ENCODE results near the gene CUBN. TPM values are rescaled to one million over a fixed set of nuclear protein-coding genes. Genes with fewer than 3 reads are reported as not detected.
"Not testable (repeated sequence)": the region's sequence is repeated elsewhere in the genome, so short reads cannot be mapped to it uniquely, and the experiment has no call there.

The CUBN gene
- total RNA-seq, 3 donors from 2014 or later: 0.14 to 0.26 (median 0.25) TPM

DNA sequence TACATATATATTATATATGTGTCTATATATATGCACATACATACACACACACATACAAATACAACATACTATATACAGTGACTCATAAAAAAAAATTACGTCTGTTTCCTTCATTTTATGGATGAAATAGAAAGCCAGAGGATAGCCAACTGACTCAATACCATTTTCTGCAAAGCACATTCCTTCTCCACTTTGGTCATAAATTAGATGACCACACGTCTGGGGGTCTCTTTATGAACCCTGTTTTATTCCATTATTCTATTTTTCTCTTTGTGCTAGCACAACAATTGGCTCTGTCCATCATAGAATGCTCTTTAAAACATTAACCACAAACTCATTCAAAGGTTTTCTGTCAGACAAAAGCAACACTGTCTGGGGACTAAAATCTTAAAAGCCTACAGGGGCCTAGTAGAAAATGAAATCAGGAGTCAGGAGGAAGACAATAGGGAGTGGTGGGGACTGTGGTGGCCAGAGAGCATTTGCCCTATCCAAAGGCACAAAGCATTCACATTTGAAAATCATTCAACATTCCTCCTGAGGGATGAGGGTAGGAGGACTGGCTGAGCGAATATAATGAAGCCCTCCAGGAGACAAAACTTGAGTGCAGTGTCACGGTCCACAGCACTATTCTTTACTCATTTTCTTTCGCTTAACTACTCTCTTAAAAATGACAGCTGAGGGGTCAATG, 4.3 kb downstream of the CUBN start:
- no peaks in the 10 kb centered on the region for H3K27me3 Mint-ChIP-seq (ENCODE audit: low read depth)
- DNase-seq (no peak), ATAC-seq (no peak)
- H3K4me3 Mint-ChIP-seq: no peak overlapping the region
- H3K9me3 Mint-ChIP-seq: no peaks in the 10 kb centered on the region
- peaks cover 30% of the 10 kb centered on the region for H3K36me3 Mint-ChIP-seq (ENCODE audit: insufficient read depth)
- no peaks in the 10 kb centered on the region for H3K4me1 Mint-ChIP-seq (ENCODE audit: low read depth)

DNA sequence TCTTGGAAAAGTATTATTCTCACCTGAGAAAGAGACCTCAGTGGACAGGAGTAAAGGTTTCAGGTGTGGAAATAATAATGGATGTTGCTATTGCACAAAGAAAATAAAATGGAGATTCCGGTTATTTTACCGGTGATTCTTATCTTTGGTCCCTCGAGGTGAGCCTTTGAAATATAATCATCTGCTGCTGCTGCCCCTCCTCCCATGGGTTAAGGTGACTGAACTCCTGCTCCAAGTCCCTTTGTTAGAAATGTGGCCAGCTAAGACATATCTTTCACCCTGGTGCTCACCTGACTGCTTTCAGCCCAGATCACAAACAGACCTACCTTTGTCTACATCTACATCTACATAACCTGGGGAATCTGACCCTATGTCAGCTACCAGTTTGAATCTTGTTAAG, 5.7 kb downstream of the CUBN start:
- no peaks in the 10 kb centered on the region for H3K4me1 Mint-ChIP-seq (ENCODE audit: low read depth)
- H3K27me3 Mint-ChIP-seq (ENCODE audit: low read depth): no peaks in the 10 kb centered on the region
- no peak for DNase-seq
- H3K36me3 Mint-ChIP-seq (ENCODE audit: insufficient read depth): peaks cover 36% of the 10 kb centered on the region
- H3K4me3 Mint-ChIP-seq: no peak overlapping the region
- H3K9me3 Mint-ChIP-seq: no peaks in the 10 kb centered on the region
- ATAC-seq: no peak

- Mint-ChIP-seq H3K4me1 (ENCODE audit: low read depth) (no peaks in the 10 kb centered on the region), H3K36me3 (ENCODE audit: insufficient read depth) (peaks cover 41% of the 10 kb centered on the region)
Observed at GRCh38 chr10:17122726-17123661, 6.6 kb downstream of the CUBN start.

DNA sequence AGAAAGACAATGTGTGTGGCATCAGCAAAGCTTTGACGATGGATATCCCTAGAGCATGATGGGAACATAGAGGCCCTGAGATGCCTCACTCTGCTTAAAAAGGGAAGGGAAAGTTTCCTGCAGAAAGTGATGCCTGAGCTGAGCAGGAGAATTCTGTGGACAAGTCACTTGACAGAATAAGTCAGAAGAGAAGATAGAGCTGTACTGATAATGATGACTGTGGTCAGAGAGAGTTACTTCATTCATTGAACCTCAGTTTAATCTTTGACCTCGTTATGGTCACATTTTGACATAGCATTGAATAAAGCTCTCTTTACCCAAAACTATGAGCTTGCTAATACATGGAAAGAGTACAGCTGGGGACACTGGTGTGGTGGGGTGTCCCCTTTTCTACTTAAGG, 7.6 kb downstream of the CUBN start:
- no peaks in the 10 kb centered on the region for H3K4me1 Mint-ChIP-seq (ENCODE audit: low read depth)
- H3K4me3 Mint-ChIP-seq: no peak overlapping the region
- H3K36me3 Mint-ChIP-seq (ENCODE audit: insufficient read depth): peaks cover 44% of the 10 kb centered on the region
- ATAC-seq (no peak), DNase-seq (no peak)
- H3K9me3 Mint-ChIP-seq: no peaks in the 10 kb centered on the region
- H3K27me3 Mint-ChIP-seq (ENCODE audit: low read depth): no peaks in the 10 kb centered on the region

More at GRCh38 chr10:17122726-17123661, 6.6 kb downstream of the CUBN start:
- DNase-seq (no peak), ATAC-seq (no peak)
- H3K9me3 Mint-ChIP-seq: no peaks in the 10 kb centered on the region
- no peaks in the 10 kb centered on the region for H3K27me3 Mint-ChIP-seq (ENCODE audit: low read depth)
- no peak overlapping the region for H3K4me3 Mint-ChIP-seq

- no peaks in the 10 kb centered on the region for H3K4me1 Mint-ChIP-seq (ENCODE audit: low read depth)
- H3K4me3 Mint-ChIP-seq: no peak overlapping the region
- H3K27me3 Mint-ChIP-seq (ENCODE audit: low read depth): no peaks in the 10 kb centered on the region
Observed at GRCh38 chr10:17120694-17121093, 8.9 kb downstream of the CUBN start.

DNA sequence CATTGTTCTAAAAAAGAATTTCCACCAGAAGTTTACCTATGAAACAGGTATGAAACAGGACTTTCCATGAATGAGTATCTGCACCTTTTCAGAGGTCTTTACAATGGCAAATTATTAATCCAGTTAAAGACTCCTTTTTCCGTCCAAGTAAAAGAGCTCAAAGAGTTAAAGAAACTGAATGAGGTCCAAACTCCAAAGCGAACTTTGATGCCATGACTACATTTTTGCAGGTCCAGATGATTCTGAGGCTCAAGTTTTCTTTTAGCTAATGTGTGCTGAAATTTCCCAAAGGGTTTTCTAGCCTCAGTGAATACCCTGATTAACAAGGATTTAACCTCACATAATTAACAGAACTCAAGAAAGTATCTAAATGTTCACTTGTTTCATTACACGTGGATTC, 9.8 kb downstream of the CUBN start:
- Mint-ChIP-seq H3K36me3 (ENCODE audit: insufficient read depth) (peaks cover 50% of the 10 kb centered on the region), H3K4me1 (ENCODE audit: low read depth) (peaks cover 6% of the 10 kb centered on the region), H3K9me3 (no peaks in the 10 kb centered on the region), H3K4me3 (no peak overlapping the region), H3K27me3 (ENCODE audit: low read depth) (no peaks in the 10 kb centered on the region)
- no peak for DNase-seq
- no peak for ATAC-seq

More at GRCh38 chr10:17120694-17121093, 8.9 kb downstream of the CUBN start:
- Mint-ChIP-seq H3K9me3 (no peaks in the 10 kb centered on the region), H3K36me3 (ENCODE audit: insufficient read depth) (peaks cover 47% of the 10 kb centered on the region)
- no peak for ATAC-seq
- no peak for DNase-seq

DNA sequence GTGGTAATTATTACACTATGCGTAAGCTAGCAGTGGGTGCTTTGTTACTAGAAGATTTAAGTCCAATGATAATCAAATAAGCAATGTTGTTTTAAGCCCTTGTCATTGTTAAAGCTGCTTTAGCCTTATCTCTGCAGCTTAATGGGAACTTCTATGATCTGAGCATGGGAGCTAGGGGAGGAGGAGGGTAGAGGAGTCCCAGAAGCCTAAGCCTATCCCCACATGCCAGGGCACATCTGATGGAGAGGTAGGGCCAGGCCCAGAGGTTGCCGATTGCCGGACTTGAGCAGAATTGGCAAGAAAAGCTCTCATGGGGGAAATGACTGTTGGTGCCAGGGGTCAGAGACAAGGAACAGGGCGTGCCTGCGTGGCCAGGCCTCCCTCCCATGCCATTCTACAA, 13.4 kb downstream of the CUBN start:
- no peaks in the 10 kb centered on the region for H3K27me3 Mint-ChIP-seq (ENCODE audit: low read depth)
- peaks cover 6% of the 10 kb centered on the region for H3K4me1 Mint-ChIP-seq (ENCODE audit: low read depth)
- H3K9me3 Mint-ChIP-seq: no peaks in the 10 kb centered on the region
- no peak overlapping the region for H3K4me3 Mint-ChIP-seq
- no peak for DNase-seq
- no peak for ATAC-seq
- peaks cover 48% of the 10 kb centered on the region for H3K36me3 Mint-ChIP-seq (ENCODE audit: insufficient read depth)

DNA sequence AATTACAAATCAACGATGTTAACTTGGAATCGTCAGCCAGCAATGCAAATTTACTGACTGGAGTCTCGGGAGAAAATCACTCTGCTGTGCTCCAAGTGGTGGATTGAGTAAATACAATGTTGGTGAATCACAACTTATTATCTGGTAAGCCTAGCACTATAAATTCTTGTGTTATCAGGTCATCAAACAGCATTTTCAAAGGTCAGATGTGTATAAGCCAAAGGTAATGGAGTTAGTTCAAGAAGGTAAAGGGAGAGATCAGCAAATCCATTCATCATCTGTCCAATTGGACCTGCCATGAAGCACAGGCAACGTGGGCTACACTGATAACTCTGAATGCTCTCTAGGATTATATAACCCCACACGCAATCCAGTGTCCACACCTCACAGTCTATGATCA, 13.9 kb downstream of the CUBN start:
- Mint-ChIP-seq H3K4me1 (ENCODE audit: low read depth) (peaks cover 6% of the 10 kb centered on the region), H3K4me3 (no peak overlapping the region), H3K9me3 (no peaks in the 10 kb centered on the region), H3K36me3 (ENCODE audit: insufficient read depth) (peaks cover 43% of the 10 kb centered on the region), H3K27me3 (ENCODE audit: low read depth) (no peaks in the 10 kb centered on the region)
- no peak for DNase-seq
- ATAC-seq: no peak

- H3K27me3 Mint-ChIP-seq (ENCODE audit: low read depth); DNase-seq; ATAC-seq; H3K9me3 Mint-ChIP-seq; H3K4me3 Mint-ChIP-seq; H3K4me1 Mint-ChIP-seq (ENCODE audit: low read depth): not testable (repeated sequence)
- peaks cover 37% of the 10 kb centered on the region for H3K36me3 Mint-ChIP-seq (ENCODE audit: insufficient read depth)
Observed at GRCh38 chr10:17114878-17115444, 14.7 kb downstream of the CUBN start.

- Mint-ChIP-seq H3K36me3 (ENCODE audit: insufficient read depth) (peaks cover 39% of the 10 kb centered on the region), H3K4me3 (no peak overlapping the region)
Observed at GRCh38 chr10:17113889-17114540, 15.6 kb downstream of the CUBN start.

DNA sequence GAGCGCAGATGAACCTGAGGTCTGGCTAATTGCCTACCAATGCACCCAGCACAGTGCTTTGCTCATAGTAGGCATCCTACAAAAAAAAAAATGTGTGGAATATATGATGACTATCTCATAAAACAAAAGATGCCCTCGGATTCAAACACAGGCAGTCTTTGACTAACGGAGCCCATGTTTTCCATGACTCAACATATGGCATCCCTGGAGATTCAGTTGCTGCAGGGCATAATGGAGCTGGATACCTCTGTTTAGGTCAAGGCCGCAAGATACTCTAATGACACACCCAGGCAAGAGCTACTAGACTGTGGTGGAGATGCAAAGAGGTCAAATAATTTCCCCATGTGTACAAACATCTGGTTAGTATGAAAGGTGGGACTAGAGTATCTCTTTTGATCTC, 16.3 kb downstream of the CUBN start:
- H3K27me3 Mint-ChIP-seq (ENCODE audit: low read depth): no peaks in the 10 kb centered on the region
- H3K4me1 Mint-ChIP-seq (ENCODE audit: low read depth): peaks cover 9% of the 10 kb centered on the region
- no peak overlapping the region for H3K4me3 Mint-ChIP-seq
- no peak for DNase-seq
- peaks cover 41% of the 10 kb centered on the region for H3K36me3 Mint-ChIP-seq (ENCODE audit: insufficient read depth)
- no peaks in the 10 kb centered on the region for H3K9me3 Mint-ChIP-seq
- no peak for ATAC-seq

More at GRCh38 chr10:17113889-17114540, 15.6 kb downstream of the CUBN start:
- ATAC-seq: no peak
- no peaks in the 10 kb centered on the region for H3K27me3 Mint-ChIP-seq (ENCODE audit: low read depth)
- DNase-seq: no peak
- H3K9me3 Mint-ChIP-seq: no peaks in the 10 kb centered on the region
- peaks cover 9% of the 10 kb centered on the region for H3K4me1 Mint-ChIP-seq (ENCODE audit: low read depth)

DNA sequence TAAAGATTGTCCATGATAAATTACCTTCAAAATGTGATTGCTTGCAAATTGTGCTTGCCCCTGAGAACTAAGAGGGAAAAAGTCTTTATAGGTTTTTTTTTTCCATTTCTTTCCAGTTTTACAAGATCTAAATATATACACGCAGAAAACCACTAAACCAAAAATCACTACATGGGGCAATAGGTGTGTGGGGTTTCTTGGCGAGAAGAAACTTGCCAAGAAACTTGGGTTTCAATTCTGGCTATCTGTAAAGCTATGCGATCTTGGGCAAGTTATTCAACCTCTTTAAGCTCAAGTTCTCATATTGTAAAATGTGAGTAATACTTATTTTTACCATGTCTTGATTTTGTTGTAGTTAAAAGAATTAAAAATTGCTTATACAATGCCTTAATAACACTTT, 17.0 kb downstream of the CUBN start:
- H3K36me3 Mint-ChIP-seq (ENCODE audit: insufficient read depth): peaks cover 34% of the 10 kb centered on the region
- DNase-seq (no peak), ATAC-seq (no peak)
- no peaks in the 10 kb centered on the region for H3K27me3 Mint-ChIP-seq (ENCODE audit: low read depth)
- H3K4me3 Mint-ChIP-seq: no peak overlapping the region
- H3K4me1 Mint-ChIP-seq (ENCODE audit: low read depth): peaks cover 9% of the 10 kb centered on the region
- H3K9me3 Mint-ChIP-seq: no peaks in the 10 kb centered on the region

GRCh38 chr10:17109475-17110207, 20.0 kb downstream of the CUBN start:
- ATAC-seq (peak; percentile 62 to 69), DNase-seq (no peak)
- no peaks in the 10 kb centered on the region for H3K27me3 Mint-ChIP-seq (ENCODE audit: low read depth)
- H3K36me3 Mint-ChIP-seq (ENCODE audit: insufficient read depth): peaks cover 31% of the 10 kb centered on the region
- no peaks in the 10 kb centered on the region for H3K9me3 Mint-ChIP-seq
- peaks cover 3% of the 10 kb centered on the region for H3K4me1 Mint-ChIP-seq (ENCODE audit: low read depth)
- no peak overlapping the region for H3K4me3 Mint-ChIP-seq

DNA sequence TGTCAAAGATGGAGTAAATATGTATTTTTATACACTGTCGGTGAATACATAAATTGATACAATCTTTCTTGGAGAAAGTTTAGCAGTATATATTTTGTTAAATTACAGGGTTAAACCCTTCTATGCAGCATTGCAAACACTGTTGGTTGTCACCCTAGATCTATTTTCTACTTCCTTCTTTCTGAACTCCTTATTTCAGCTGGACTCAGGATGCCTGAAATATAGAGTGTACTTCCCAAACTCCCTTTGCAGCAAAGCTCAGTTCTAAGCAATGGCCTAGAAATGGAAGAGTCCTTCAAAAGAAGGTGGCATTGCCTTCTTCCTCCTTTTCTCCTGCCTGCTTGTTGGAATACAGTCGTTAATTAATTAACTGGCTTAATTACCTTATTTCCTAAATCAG, 20.6 kb downstream of the CUBN start:
- ATAC-seq: no peak
- Mint-ChIP-seq H3K4me1 (ENCODE audit: low read depth) (peaks cover 3% of the 10 kb centered on the region), H3K27me3 (ENCODE audit: low read depth) (no peaks in the 10 kb centered on the region), H3K36me3 (ENCODE audit: insufficient read depth) (peaks cover 29% of the 10 kb centered on the region), H3K9me3 (no peaks in the 10 kb centered on the region), H3K4me3 (no peak overlapping the region)
- no peak for DNase-seq
